WI38 (cell line): ENCODE results near the gene DICER1.

Source experiments
- H3K4me3 ChIP-seq: 2 replicates; pipeline ENCODE4 v1.5.1; 2011; ENCODE audit warnings: low read depth, mild to moderate bottlenecking, control low read depth, low read length
- TF ChIP-seq, protein P1 (sequence below): IDR thresholded peaks from 2 replicates; pipeline ENCODE4 v1.5.1; 2012; ENCODE audit warnings: low read depth, mild to moderate bottlenecking, control low read depth, low read length

Gene DICER1

DNA sequence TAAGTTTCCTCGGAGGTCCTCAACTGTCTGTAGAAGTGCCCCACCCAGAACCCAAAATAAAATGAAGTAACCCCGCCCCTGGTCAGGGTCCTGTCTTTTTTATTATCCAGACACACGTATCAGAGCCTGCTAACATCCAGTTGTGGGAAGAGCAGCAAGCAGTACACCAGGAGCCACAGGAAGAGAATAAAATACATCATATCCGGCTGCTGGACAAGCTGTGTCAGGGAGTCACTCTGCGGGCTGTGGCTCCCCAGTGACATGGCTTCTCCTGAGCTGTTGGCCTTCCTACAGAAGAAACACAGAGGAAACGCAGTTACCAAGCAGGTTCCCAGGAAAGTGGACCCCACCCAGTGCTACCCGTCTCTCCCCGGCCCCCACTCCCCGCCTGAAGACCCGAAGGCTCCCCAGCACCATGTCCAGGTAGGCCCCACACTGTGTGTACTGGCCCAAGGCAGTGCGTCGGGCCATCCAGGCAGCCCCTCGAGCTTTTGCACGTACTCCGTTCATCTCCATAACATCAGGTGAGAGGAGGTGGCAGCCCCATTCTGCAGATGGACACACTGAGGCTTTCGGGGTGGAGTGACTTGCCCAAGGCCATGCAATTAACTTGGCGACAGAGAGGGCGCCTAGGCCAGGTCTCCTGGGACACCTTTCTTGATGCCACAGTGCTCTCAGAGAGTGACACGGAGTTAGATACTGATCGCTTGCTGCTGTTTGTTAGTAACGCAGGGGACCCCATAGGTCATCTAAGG is 34.3 kb upstream of the DICER1 start:
- H3K4me3 ChIP-seq = no peak overlapping the region
- TF ChIP-seq, protein P1, sequence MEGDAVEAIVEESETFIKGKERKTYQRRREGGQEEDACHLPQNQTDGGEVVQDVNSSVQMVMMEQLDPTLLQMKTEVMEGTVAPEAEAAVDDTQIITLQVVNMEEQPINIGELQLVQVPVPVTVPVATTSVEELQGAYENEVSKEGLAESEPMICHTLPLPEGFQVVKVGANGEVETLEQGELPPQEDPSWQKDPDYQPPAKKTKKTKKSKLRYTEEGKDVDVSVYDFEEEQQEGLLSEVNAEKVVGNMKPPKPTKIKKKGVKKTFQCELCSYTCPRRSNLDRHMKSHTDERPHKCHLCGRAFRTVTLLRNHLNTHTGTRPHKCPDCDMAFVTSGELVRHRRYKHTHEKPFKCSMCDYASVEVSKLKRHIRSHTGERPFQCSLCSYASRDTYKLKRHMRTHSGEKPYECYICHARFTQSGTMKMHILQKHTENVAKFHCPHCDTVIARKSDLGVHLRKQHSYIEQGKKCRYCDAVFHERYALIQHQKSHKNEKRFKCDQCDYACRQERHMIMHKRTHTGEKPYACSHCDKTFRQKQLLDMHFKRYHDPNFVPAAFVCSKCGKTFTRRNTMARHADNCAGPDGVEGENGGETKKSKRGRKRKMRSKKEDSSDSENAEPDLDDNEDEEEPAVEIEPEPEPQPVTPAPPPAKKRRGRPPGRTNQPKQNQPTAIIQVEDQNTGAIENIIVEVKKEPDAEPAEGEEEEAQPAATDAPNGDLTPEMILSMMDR = no peak

DNA sequence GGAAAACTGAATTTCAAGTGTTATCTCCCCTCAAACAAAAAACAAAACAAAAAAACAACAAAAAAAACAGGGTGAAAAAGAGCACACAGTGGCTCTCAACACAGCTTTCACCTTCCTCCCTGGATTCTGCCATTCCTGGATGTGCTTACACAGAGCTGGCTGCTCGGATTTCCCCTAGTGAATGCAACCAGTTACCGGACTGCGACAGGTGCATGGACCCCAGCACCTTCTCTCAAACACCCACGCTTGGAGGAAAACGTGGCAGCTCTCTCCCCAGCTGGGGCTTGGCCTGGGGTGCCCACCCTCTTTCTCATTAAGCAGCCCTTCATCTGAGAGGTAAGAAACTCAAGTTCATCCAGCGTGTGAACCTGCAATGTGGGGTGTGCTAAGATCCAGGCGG is 33.5 kb upstream of the DICER1 start:
- TF ChIP-seq, protein P1 = no peak
- no peak overlapping the region for H3K4me3 ChIP-seq

DNA sequence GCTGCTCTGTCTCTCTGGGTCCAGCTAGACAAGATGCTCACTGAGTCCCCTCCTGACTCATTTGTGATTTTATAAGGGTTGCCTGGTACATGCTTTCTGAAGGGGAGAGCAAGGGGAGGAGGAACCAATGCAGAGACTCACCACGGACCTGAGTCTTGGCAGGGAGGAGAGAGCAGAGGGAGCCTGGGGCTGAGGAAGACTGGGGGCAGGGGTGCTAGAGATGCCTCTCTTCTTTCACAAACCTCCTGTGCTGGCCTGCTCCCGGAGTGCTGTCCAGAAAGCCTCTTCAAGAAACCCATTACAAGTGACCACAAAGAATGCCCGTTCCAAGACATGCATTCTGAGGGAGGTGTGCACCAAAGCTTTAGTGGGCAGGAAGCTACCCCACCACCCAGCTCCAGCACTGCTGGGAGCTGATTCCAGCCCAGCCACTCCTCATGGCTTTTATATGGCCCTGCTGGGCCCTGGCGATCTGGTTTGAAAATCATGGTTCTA is 33.1 kb upstream of the DICER1 start:
- no peak overlapping the region for H3K4me3 ChIP-seq
- TF ChIP-seq, protein P1 = no peak

DNA sequence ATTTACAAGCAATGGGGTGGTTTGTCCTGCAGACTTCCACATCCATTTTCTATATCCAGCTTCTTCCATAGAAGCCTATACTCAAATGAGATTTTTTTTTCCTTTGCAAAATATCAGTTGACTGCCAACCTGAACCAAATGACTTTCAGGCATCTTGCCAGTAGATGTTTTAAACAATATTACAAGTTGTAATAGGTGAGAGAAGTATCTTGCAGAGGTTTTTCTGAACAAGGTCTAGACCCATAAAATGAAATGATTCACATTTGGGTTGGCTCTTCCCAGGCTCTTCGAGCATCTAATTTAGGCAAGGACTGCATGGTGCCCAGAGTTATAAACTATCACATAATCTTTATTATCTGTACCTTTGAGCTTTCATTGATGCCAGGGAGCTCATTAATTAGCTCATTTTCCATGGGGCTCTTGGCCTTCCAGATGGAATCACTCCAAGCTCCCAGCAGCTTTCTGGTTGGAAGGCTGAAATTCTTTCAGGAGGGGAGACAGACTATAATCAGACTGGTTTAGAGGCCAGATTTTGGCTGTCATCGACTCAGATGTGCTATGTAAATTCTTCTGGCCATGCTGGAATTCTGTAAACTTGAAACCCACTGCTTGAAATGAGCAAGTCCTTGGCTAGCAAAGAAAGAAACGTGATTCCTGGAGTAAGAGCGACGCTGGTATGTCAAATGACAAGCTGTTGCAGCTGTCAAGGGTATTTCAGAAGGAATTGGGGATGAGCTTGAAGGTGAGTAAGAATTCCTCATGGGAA is 32.2 kb upstream of the DICER1 start:
- TF ChIP-seq, protein P1 = no peak
- no peak overlapping the region for H3K4me3 ChIP-seq

DNA sequence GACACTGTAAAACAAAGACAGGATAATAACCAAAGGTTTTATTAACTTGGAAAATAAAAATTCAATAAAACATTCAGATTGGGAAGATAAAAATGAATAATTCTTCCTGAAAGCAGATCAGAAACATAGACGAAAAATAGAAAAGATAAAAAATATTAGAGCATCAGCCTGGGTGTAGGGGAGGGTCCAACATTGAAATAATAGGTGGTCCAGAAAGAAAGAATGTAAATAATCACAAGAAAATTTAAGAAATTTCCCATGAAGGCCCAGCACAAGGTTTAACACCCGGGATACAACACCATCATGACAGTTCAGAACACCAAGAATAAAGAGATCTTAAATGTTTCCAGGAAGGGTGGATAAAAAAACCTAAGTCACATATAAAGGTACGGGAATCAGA is 31.1 kb upstream of the DICER1 start:
- TF ChIP-seq, protein P1 = no peak
- no peak overlapping the region for H3K4me3 ChIP-seq

DNA sequence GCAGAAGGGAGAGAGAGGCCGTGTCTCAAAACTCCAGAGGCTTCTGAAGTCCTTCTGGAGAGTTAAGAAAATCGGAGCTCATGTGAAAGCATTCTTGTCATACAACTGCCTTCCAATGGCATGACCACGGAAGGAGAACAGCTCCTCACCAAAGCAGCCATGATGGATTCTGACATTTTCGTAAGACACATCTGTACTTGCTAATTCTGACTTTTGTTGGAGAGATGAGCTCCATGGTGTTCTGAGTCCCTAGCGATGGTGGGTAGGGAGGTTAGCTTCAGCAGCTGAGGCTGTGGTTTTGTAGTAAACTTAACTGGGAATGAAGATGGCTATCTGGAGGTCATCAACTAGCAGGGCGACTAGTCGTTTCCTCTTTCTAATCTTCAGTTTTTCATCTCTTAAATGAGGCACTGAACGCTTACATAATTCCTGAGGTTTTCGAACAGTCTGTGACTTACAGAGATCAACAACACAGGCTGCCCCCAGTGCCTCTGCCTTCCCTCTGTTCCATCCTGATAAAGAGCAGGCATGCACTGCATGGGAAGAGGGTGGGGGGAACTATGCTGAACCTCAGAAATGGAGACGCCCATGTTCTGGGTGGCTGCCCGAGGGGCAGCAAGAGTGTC is 28.6 kb upstream of the DICER1 start:
- no peak overlapping the region for H3K4me3 ChIP-seq
- TF ChIP-seq, protein P1 = no peak
